Astrocyte (in vitro differentiated cells and primary cell): Measurements from ENCODE around the gene PITPNM3.

Source experiments
- EZH2 ChIP-seq: IDR thresholded peaks from 2 replicates; pipeline ENCODE4 v1.6.1; 2012; ENCODE audit warnings: mild to moderate bottlenecking, low read length, inconsistent platforms; ENCODE audit not compliant: insufficient read depth
- TF ChIP-seq, protein P1 (sequence below): IDR thresholded peaks from 2 replicates; pipeline ENCODE4 v1.5.1; 2011; ENCODE audit warnings: low read depth, mild to moderate bottlenecking, inconsistent platforms, low read length, moderate library complexity; ENCODE audit not compliant: insufficient read depth

DNA sequence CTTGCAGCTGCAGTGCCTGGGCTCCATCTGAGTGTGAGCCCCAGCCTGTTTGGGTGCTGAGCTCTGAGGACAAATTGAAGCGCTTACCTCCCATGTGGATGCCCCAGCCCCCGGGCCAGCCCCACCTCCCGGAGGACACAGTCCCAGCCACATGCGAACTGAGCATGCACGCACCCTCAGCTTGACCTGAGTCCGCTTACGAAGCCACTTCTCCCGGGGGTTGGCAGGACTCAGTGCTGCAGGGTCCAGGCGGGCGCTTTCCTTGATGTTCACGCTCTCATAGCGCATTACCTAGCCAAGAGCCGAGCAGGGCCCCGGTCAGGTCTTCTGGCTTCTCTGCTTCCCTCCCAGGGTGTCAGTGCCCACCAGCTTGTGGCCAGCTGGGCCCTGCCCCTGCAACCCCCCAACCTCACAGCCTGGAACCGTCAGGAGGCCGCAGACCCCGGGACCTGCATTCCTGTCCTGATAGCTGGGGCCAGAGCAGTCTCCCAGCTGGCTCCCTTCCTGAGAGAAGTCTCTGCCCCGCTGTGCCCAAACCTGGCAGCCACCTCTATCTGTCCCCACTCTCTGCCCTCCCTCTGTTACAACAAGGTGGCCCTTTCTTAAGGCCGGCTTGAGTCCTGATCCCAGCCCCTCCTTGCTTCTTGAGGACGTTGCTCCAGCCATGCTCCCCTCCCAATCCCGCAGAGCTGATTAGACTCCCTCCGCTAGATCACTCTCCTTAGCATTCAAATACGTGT, 88.1 kb downstream of the PITPNM3 start:
- TF ChIP-seq, protein P1, sequence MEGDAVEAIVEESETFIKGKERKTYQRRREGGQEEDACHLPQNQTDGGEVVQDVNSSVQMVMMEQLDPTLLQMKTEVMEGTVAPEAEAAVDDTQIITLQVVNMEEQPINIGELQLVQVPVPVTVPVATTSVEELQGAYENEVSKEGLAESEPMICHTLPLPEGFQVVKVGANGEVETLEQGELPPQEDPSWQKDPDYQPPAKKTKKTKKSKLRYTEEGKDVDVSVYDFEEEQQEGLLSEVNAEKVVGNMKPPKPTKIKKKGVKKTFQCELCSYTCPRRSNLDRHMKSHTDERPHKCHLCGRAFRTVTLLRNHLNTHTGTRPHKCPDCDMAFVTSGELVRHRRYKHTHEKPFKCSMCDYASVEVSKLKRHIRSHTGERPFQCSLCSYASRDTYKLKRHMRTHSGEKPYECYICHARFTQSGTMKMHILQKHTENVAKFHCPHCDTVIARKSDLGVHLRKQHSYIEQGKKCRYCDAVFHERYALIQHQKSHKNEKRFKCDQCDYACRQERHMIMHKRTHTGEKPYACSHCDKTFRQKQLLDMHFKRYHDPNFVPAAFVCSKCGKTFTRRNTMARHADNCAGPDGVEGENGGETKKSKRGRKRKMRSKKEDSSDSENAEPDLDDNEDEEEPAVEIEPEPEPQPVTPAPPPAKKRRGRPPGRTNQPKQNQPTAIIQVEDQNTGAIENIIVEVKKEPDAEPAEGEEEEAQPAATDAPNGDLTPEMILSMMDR = no peak
- TF ChIP-seq EZH2 = no peak
